ENCODE data around the gene PKD1L1.

GRCh38 chr7:47973739-47974138, 25.5 kb upstream of the PKD1L1 start:
- TF ChIP-seq CTCF (IDR thresholded peaks at IDR 0.05): no peak
- TF ChIP-seq POLR2A (IDR thresholded peaks at IDR 0.05): no peak
